ENCODE measurements around the gene CDKN2C.

Gene CDKN2C

DNA sequence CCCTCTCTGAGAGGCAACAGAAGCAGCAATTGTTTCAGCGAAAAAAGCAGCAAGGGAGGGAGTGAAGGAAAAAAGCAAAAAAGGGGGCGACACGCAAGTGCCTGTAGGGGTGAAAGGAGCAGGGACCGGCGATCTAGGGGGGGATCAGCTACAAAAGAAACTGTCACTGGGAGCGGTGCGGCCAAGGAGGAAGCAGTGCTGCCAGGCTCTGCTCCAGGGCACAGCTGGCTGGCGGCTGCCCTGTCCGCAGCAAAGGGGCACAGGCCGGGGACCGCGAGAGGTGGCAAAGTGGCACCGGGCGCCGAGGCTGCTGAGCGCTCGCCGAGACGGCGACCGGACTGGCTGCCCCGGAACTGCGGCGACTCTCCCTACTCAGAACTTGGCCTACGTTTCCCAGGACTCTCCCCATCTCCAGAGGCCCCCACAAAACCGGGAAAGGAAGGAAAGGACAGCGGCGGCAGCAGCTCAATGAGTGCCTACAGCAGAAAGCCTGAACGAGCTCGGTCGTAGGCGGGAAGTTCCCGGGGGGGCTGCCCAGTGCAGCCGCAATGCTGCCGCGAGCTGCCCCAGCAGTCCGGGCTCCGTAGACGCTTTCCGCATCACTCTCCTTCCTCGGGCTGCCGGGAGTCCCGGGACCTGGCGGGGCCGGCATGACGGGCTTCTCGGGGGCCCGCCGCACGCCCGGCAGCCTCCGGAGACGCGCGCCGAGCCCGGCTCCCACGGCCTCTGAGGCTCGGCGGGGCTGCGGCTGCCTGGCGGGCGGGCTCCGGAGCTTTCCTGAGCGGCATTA lies 1.0 kb upstream of the CDKN2C start:
- Histone ChIP-seq H3K18ac (ENCODE audit: low read length) (peak overlapping the region; percentile 94), H3K27me3 (ENCODE audit: control insufficient read depth in 3 of 3, insufficient read depth in 3 of 3, low read depth in 1 of 3, low read length in 3 of 3) (peaks cover 6 to 50% (median 37%) of the 10 kb centered on the region in 3 experiments), H3K14ac (ENCODE audit: low read length) (peak overlapping the region; percentile 21), H3K4me2 (ENCODE audit: insufficient read depth, low read length, poor library complexity, severe bottlenecking) (peak overlapping the region; percentile 98), H2BK120ac (ENCODE audit: low read depth, low read length) (no peak overlapping the region), H2BK15ac (ENCODE audit: low read length) (peak overlapping the region; percentile 37), H4K91ac (ENCODE audit: low read depth, low read length, poor library complexity) (no peak overlapping the region), H3K23ac (ENCODE audit: low read depth, low read length, poor library complexity) (peak overlapping the region; percentile 73), H3K4me3 (ENCODE audit: low read length in 2 of 2) (peak overlapping the region; percentile 79 to 95), H3K4me1 (ENCODE audit: control insufficient read depth in 2 of 2, insufficient read depth in 1 of 2, low read depth in 1 of 2, low read length in 2 of 2) (peaks cover 5 to 12% of the 10 kb centered on the region in 2 donors), H2AK5ac (ENCODE audit: low read depth, low read length) (no peak overlapping the region), H2BK12ac (ENCODE audit: low read length) (no peak overlapping the region), H3K27ac (replicated peaks; ENCODE audit: low read length) (no peak overlapping the region), H3K79me1 (ENCODE audit: low read depth, low read length) (no peaks in the 10 kb centered on the region), H3K9ac (ENCODE audit: low read depth, low read length, poor library complexity) (peak overlapping the region; percentile 92), H4K8ac (ENCODE audit: low read depth, low read length) (no peak overlapping the region), H3K9me3 (replicated peaks in 1 of 2; ENCODE audit: control insufficient read depth in 2 of 2, insufficient read depth in 1 of 2, low read depth in 1 of 2, low read length in 2 of 2) (no peaks in the 10 kb centered on the region), H2AFZ (ENCODE audit: low read length) (peak overlapping the region; percentile 100), H3K36me3 (replicated peaks in 1 of 2; ENCODE audit: control insufficient read depth in 2 of 2, insufficient read depth in 2 of 2, low read length in 2 of 2) (no peaks in the 10 kb centered on the region), H2BK5ac (ENCODE audit: low read length) (peak overlapping the region; percentile 66), H3K4ac (ENCODE audit: low read length) (no peak overlapping the region)
- no peak for DNase-seq (ENCODE audit: low spot score)
- WGBS, 2 donors (ENCODE audit: extremely low coverage in 2 of 2, insufficient read length in 2 of 2, insufficient replicate concordance in 1 of 2) = no CpG with 5 or more reads among the region's 65 CpGs

DNA sequence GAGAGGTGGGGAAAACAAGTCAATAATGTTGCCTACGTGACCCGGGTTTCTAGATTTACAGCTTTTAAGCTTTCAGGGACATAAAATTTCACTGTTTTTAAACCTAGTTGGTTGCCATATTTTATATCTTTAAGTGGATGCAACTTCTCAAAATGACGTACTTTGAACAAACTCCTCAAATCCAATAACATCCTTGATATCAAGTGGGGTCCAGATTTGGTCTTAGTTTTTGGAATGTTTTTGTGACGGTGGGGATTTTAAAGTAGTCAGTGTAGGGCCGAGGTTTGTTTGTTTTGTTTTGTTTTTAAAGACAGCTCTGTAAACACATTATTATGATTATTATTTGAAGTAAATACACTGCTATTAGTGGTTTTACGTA lies 453 bp downstream of the CDKN2C start:
- Histone ChIP-seq H3K4me3 (ENCODE audit: low read length in 2 of 2) (peak overlapping the region in 1 of 2 donors; percentile 95), H2BK15ac (ENCODE audit: low read length) (no peak overlapping the region), H3K27me3 (ENCODE audit: control insufficient read depth in 3 of 3, insufficient read depth in 3 of 3, low read depth in 1 of 3, low read length in 3 of 3) (peaks cover 7 to 57% (median 45%) of the 10 kb centered on the region in 3 experiments), H2AK5ac (ENCODE audit: low read depth, low read length) (no peak overlapping the region), H2BK5ac (ENCODE audit: low read length) (no peak overlapping the region), H3K4me2 (ENCODE audit: insufficient read depth, low read length, poor library complexity, severe bottlenecking) (no peak overlapping the region), H3K4me1 (ENCODE audit: control insufficient read depth in 2 of 2, insufficient read depth in 1 of 2, low read depth in 1 of 2, low read length in 2 of 2) (peaks cover 5 to 12% of the 10 kb centered on the region in 2 donors), H3K23ac (ENCODE audit: low read depth, low read length, poor library complexity) (no peak overlapping the region), H3K9me3 (replicated peaks in 1 of 2; ENCODE audit: control insufficient read depth in 2 of 2, insufficient read depth in 1 of 2, low read depth in 1 of 2, low read length in 2 of 2) (no peaks in the 10 kb centered on the region), H3K4ac (ENCODE audit: low read length) (no peak overlapping the region), H3K79me1 (ENCODE audit: low read depth, low read length) (no peaks in the 10 kb centered on the region), H3K18ac (ENCODE audit: low read length) (no peak overlapping the region), H2BK120ac (ENCODE audit: low read depth, low read length) (no peak overlapping the region), H3K27ac (replicated peaks; ENCODE audit: low read length) (no peak overlapping the region), H4K8ac (ENCODE audit: low read depth, low read length) (no peak overlapping the region), H4K91ac (ENCODE audit: low read depth, low read length, poor library complexity) (no peak overlapping the region), H3K14ac (ENCODE audit: low read length) (no peak overlapping the region), H2AFZ (ENCODE audit: low read length) (peak overlapping the region; percentile 100), H3K9ac (ENCODE audit: low read depth, low read length, poor library complexity) (no peak overlapping the region), H3K36me3 (replicated peaks in 1 of 2; ENCODE audit: control insufficient read depth in 2 of 2, insufficient read depth in 2 of 2, low read length in 2 of 2) (no peaks in the 10 kb centered on the region), H2BK12ac (ENCODE audit: low read length) (no peak overlapping the region)
- WGBS, 2 donors (ENCODE audit: extremely low coverage in 2 of 2, insufficient read length in 2 of 2, insufficient replicate concordance in 1 of 2) = no CpG with 5 or more reads among the region's 6 CpGs
- no peak for DNase-seq (ENCODE audit: low spot score)

DNA sequence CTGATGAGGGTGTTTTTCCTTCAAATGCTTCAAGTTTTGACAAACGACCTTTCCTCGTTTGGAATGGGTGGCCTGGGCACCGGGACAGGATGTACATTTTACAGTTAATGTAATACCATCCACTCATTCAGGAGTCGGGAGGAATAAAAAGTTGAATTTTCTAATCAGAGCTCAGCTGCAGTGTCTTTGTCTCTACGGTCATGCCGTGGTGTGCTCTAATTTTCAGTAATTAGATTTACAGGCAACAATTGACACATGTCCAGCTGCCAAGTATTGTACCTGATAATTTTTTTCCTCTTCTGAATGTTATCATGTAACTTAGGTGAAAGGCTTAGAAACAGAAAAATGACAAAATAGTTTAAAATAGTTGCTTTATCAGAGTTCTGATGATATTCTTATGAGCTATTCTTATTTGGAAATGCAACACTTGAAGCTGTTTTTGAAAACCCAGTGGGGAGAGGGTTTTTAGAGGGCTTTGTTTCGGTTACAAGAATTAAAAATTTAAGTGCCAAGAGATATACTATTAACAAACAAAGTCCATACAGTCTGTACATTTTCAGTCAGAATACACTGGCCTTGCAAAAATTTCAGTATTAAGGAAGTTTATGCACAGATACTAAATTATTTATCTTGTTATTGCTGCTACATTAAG lies 1.0 kb downstream of the CDKN2C start:
- peak overlapping the region in 1 of 2 donors; percentile 95 for H3K4me3 ChIP-seq (ENCODE audit: low read length in 2 of 2)
- no peak overlapping the region for H4K8ac ChIP-seq (ENCODE audit: low read depth, low read length)
- H2BK5ac ChIP-seq (ENCODE audit: low read length) = no peak overlapping the region
- no peak overlapping the region for H3K9ac ChIP-seq (ENCODE audit: low read depth, low read length, poor library complexity)
- no peak overlapping the region for H2BK15ac ChIP-seq (ENCODE audit: low read length)
- H3K36me3 ChIP-seq (replicated peaks in 1 of 2; ENCODE audit: control insufficient read depth in 2 of 2, insufficient read depth in 2 of 2, low read length in 2 of 2) = no peaks in the 10 kb centered on the region
- no peak overlapping the region for H3K18ac ChIP-seq (ENCODE audit: low read length)
- H4K91ac ChIP-seq (ENCODE audit: low read depth, low read length, poor library complexity) = no peak overlapping the region
- no peak overlapping the region for H3K23ac ChIP-seq (ENCODE audit: low read depth, low read length, poor library complexity)
- no peak overlapping the region for H3K4ac ChIP-seq (ENCODE audit: low read length)
- no peaks in the 10 kb centered on the region for H3K9me3 ChIP-seq (replicated peaks in 1 of 2; ENCODE audit: control insufficient read depth in 2 of 2, insufficient read depth in 1 of 2, low read depth in 1 of 2, low read length in 2 of 2)
- DNase-seq (ENCODE audit: low spot score) = no peak
- H3K4me1 ChIP-seq (ENCODE audit: control insufficient read depth in 2 of 2, insufficient read depth in 1 of 2, low read depth in 1 of 2, low read length in 2 of 2) = peaks cover 5 to 12% of the 10 kb centered on the region in 2 donors
- WGBS, 2 donors (ENCODE audit: extremely low coverage in 2 of 2, insufficient read length in 2 of 2, insufficient replicate concordance in 1 of 2) = no CpG with 5 or more reads among the region's 7 CpGs
- H2BK120ac ChIP-seq (ENCODE audit: low read depth, low read length) = no peak overlapping the region
- peaks cover 7 to 63% (median 46%) of the 10 kb centered on the region in 3 experiments for H3K27me3 ChIP-seq (ENCODE audit: control insufficient read depth in 3 of 3, insufficient read depth in 3 of 3, low read depth in 1 of 3, low read length in 3 of 3)
- no peaks in the 10 kb centered on the region for H3K79me1 ChIP-seq (ENCODE audit: low read depth, low read length)
- H3K14ac ChIP-seq (ENCODE audit: low read length) = no peak overlapping the region
- H3K4me2 ChIP-seq (ENCODE audit: insufficient read depth, low read length, poor library complexity, severe bottlenecking) = no peak overlapping the region
- H3K27ac ChIP-seq (replicated peaks; ENCODE audit: low read length) = no peak overlapping the region
- H2AFZ ChIP-seq (ENCODE audit: low read length) = peak overlapping the region; percentile 100
- no peak overlapping the region for H2AK5ac ChIP-seq (ENCODE audit: low read depth, low read length)
- no peak overlapping the region for H2BK12ac ChIP-seq (ENCODE audit: low read length)

DNA sequence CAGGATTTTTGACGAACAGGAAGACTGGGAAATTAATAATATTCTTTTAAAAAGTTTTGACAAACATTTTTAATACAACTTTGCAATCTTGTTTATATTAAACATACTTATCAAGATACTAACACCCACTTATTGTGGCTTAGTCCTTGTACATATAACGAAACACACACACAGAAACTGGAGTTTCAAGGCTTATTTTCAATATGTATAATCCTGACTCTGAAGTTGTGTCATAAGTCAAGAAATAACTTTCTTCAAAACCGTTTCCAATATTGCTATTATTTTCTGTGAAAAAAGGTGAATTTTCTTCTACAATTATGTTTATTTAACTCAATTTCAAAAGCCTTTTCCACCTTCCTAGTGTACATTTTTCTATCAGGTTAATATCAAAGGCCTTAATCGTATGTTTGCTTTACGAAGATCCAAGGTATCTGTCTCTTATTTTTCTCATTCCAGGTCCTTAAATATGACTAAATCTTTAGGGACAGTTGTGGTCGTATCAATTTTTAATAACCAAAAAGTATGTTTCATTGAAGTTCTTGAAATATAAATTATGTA lies 1.8 kb downstream of the CDKN2C start:
- H3K4me2 ChIP-seq (ENCODE audit: insufficient read depth, low read length, poor library complexity, severe bottlenecking) = no peak overlapping the region
- H3K27me3 ChIP-seq (ENCODE audit: control insufficient read depth in 3 of 3, insufficient read depth in 3 of 3, low read depth in 1 of 3, low read length in 3 of 3) = peaks cover 9 to 66% (median 52%) of the 10 kb centered on the region in 3 experiments
- no peak overlapping the region for H2AK5ac ChIP-seq (ENCODE audit: low read depth, low read length)
- H4K91ac ChIP-seq (ENCODE audit: low read depth, low read length, poor library complexity) = no peak overlapping the region
- no peak overlapping the region for H3K14ac ChIP-seq (ENCODE audit: low read length)
- H3K79me1 ChIP-seq (ENCODE audit: low read depth, low read length) = no peaks in the 10 kb centered on the region
- no peak overlapping the region for H3K4ac ChIP-seq (ENCODE audit: low read length)
- H2BK120ac ChIP-seq (ENCODE audit: low read depth, low read length) = no peak overlapping the region
- no peak overlapping the region for H3K4me3 ChIP-seq (ENCODE audit: low read length in 2 of 2)
- no peak overlapping the region for H2BK12ac ChIP-seq (ENCODE audit: low read length)
- no peak overlapping the region for H2BK5ac ChIP-seq (ENCODE audit: low read length)
- WGBS, 2 donors (ENCODE audit: extremely low coverage in 2 of 2, insufficient read length in 2 of 2, insufficient replicate concordance in 1 of 2) = no CpG with 5 or more reads among the region's 6 CpGs
- no peaks in the 10 kb centered on the region for H3K36me3 ChIP-seq (replicated peaks in 1 of 2; ENCODE audit: control insufficient read depth in 2 of 2, insufficient read depth in 2 of 2, low read length in 2 of 2)
- peaks cover 5 to 13% of the 10 kb centered on the region in 2 donors for H3K4me1 ChIP-seq (ENCODE audit: control insufficient read depth in 2 of 2, insufficient read depth in 1 of 2, low read depth in 1 of 2, low read length in 2 of 2)
- no peak overlapping the region for H4K8ac ChIP-seq (ENCODE audit: low read depth, low read length)
- no peak overlapping the region for H2AFZ ChIP-seq (ENCODE audit: low read length)
- no peak overlapping the region for H3K18ac ChIP-seq (ENCODE audit: low read length)
- no peak overlapping the region for H3K9ac ChIP-seq (ENCODE audit: low read depth, low read length, poor library complexity)
- DNase-seq (ENCODE audit: low spot score) = no peak
- no peak overlapping the region for H3K23ac ChIP-seq (ENCODE audit: low read depth, low read length, poor library complexity)
- no peak overlapping the region for H2BK15ac ChIP-seq (ENCODE audit: low read length)
- H3K9me3 ChIP-seq (replicated peaks in 1 of 2; ENCODE audit: control insufficient read depth in 2 of 2, insufficient read depth in 1 of 2, low read depth in 1 of 2, low read length in 2 of 2) = no peaks in the 10 kb centered on the region
- H3K27ac ChIP-seq (replicated peaks; ENCODE audit: low read length) = no peak overlapping the region

All from neuronal stem cell (in vitro differentiated cells).